MM.1S (cell line): Measurements from ENCODE around the gene DPH2.

ENCODE experiments used
- DNase-seq: peaks from one replicate; pipeline ENCODE4 v3.0.0-alpha.2; 2015
- H2AFZ ChIP-seq: fragments of 300-600 bp; sonication (generic); 2 replicates; pipeline ENCODE4 v1.6.0; 2016; ENCODE audit warnings: antibody characterized with exemption, low read length
- H3F3A ChIP-seq: fragments of 300-600 bp; sonication (generic); 2 replicates; pipeline ENCODE4 v1.6.1; 2016; ENCODE audit warnings: mild to moderate bottlenecking, antibody characterized with exemption, low read length, moderate library complexity, mixed read lengths; ENCODE audit not compliant: insufficient read depth
- H3K27ac ChIP-seq: fragments of 300-600 bp; sonication (generic); 2 replicates; pipeline ENCODE4 v1.5.1; 2016; ENCODE audit warnings: mild to moderate bottlenecking, low read length
- H3K27me3 ChIP-seq: fragments of 300-600 bp; sonication (generic); replicated peaks from 2 replicates; pipeline ENCODE4 v1.6.0; 2016; ENCODE audit warnings: low read length; ENCODE audit not compliant: insufficient read depth
- H3K36me3 ChIP-seq: fragments of 300-600 bp; sonication (generic); replicated peaks from 2 replicates; pipeline ENCODE4 v1.6.1; 2016; ENCODE audit warnings: mild to moderate bottlenecking, low read length, mixed read lengths; ENCODE audit not compliant: insufficient read depth
- H3K4me1 ChIP-seq: fragments of 300-600 bp; sonication (generic); 2 replicates; pipeline ENCODE4 v1.6.1; 2016; ENCODE audit warnings: low read length, mixed read lengths
- H3K4me2 ChIP-seq: fragments of 300-600 bp; sonication (generic); 2 replicates; pipeline ENCODE4 v1.6.0; 2016; ENCODE audit warnings: low read depth, low read length
- H3K4me3 ChIP-seq: fragments of 300-600 bp; sonication (generic); 2 replicates; pipeline ENCODE4 v1.5.1; 2016; ENCODE audit warnings: low read length, mixed read lengths
- H3K79me2 ChIP-seq: fragments of 300-600 bp; sonication (generic); 2 replicates; pipeline ENCODE4 v1.6.1; 2016; ENCODE audit warnings: mixed run types, low read length, mixed read lengths
- H3K9ac ChIP-seq: fragments of 300-600 bp; sonication (generic); 2 replicates; pipeline ENCODE4 v1.6.1; 2016; ENCODE audit warnings: low read length, mixed read lengths
- H3K9me2 ChIP-seq: fragments of 300-600 bp; sonication (generic); replicated peaks from 2 replicates; pipeline ENCODE4 v1.6.1; 2016; ENCODE audit warnings: mild to moderate bottlenecking, low read length, mixed read lengths; ENCODE audit not compliant: insufficient read depth
- H3K9me3 ChIP-seq: fragments of 300-600 bp; sonication (generic); replicated peaks from 2 replicates; pipeline ENCODE4 v1.6.1; 2016; ENCODE audit warnings: mild to moderate bottlenecking, low read length, mixed read lengths; ENCODE audit not compliant: insufficient read depth
- H4K20me1 ChIP-seq: fragments of 300-600 bp; sonication (generic); 2 replicates; pipeline ENCODE4 v1.6.1; 2016; ENCODE audit warnings: mild to moderate bottlenecking, low read length, moderate library complexity, mixed read lengths; ENCODE audit not compliant: insufficient read depth
- EZH2 ChIP-seq: fragments of 300-600 bp; sonication (generic); optimal IDR thresholded peaks from 2 replicates; pipeline ENCODE3; 2017; ENCODE audit warnings: low read depth, mild to moderate bottlenecking, antibody characterized with exemption, low read length, mixed read lengths
- EZH2phosphoT487 ChIP-seq: fragments of 300-600 bp; sonication (generic); IDR thresholded peaks from 2 replicates; pipeline ENCODE4 v1.6.1; 2018; ENCODE audit warnings: antibody characterized with exemption, low read length
- TF ChIP-seq, protein P1 (sequence below): fragments of 300-600 bp; sonication (generic); IDR thresholded peaks from 2 replicates; pipeline ENCODE4 v1.5.1; 2016; ENCODE audit warnings: antibody characterized with exemption, low read length, mixed read lengths

The DPH2 gene

GRCh38 chr1:44020464-44020863 lies 50.7 kb downstream of the DPH2 start:
- no peak overlapping the region for H3K27ac ChIP-seq
- no peaks in the 10 kb centered on the region for H3K36me3 ChIP-seq
- no peak for DNase-seq
- H3K79me2 ChIP-seq, result no peaks in the 10 kb centered on the region
- no peaks in the 10 kb centered on the region for H3K4me1 ChIP-seq
- H3K4me2 ChIP-seq, result no peak overlapping the region
- no peak overlapping the region for H3K9ac ChIP-seq
- H3K4me3 ChIP-seq, result no peak overlapping the region
- no peaks in the 10 kb centered on the region for H4K20me1 ChIP-seq
- TF ChIP-seq EZH2 (no peak), EZH2phosphoT487 (no peak)
- TF ChIP-seq, protein P1, sequence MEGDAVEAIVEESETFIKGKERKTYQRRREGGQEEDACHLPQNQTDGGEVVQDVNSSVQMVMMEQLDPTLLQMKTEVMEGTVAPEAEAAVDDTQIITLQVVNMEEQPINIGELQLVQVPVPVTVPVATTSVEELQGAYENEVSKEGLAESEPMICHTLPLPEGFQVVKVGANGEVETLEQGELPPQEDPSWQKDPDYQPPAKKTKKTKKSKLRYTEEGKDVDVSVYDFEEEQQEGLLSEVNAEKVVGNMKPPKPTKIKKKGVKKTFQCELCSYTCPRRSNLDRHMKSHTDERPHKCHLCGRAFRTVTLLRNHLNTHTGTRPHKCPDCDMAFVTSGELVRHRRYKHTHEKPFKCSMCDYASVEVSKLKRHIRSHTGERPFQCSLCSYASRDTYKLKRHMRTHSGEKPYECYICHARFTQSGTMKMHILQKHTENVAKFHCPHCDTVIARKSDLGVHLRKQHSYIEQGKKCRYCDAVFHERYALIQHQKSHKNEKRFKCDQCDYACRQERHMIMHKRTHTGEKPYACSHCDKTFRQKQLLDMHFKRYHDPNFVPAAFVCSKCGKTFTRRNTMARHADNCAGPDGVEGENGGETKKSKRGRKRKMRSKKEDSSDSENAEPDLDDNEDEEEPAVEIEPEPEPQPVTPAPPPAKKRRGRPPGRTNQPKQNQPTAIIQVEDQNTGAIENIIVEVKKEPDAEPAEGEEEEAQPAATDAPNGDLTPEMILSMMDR, result no peak
- no peak overlapping the region for H2AFZ ChIP-seq
- H3F3A ChIP-seq, result no peaks in the 10 kb centered on the region
- no peaks in the 10 kb centered on the region for H3K27me3 ChIP-seq
- no peaks in the 10 kb centered on the region for H3K9me2 ChIP-seq
- no peaks in the 10 kb centered on the region for H3K9me3 ChIP-seq

DNA sequence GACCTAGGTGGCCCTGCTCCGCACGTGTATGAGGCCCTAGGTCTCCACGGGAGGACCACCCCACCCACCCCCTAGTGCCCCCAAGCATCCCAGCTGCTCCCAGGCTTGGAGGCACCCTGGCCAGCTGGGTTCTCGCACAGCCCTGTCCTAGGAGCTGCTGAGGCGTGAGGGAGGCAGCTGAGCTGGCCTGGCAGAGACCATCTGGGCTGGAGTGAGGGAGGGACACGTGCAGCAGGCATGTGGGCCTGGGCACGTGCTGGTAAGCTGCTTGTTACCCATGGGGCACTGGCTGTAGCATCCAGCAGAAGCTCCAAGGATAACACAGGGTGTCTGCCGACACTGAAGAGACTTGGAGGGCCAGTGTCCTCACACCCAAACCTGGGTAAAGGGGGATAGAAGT lies 51.3 kb downstream of the DPH2 start:
- no peak overlapping the region for H3K4me2 ChIP-seq
- H3K27me3 ChIP-seq, result no peaks in the 10 kb centered on the region
- H3K4me1 ChIP-seq, result peaks cover 5% of the 10 kb centered on the region
- H3K4me3 ChIP-seq, result no peak overlapping the region
- H3F3A ChIP-seq, result no peaks in the 10 kb centered on the region
- no peaks in the 10 kb centered on the region for H3K9me3 ChIP-seq
- H3K36me3 ChIP-seq, result no peaks in the 10 kb centered on the region
- no peak overlapping the region for H2AFZ ChIP-seq
- TF ChIP-seq EZH2phosphoT487, result no peak
- TF ChIP-seq EZH2, result no peak
- TF ChIP-seq, protein P1, result no peak
- no peaks in the 10 kb centered on the region for H3K9me2 ChIP-seq
- DNase-seq, result no peak
- H4K20me1 ChIP-seq, result no peaks in the 10 kb centered on the region
- H3K27ac ChIP-seq, result no peak overlapping the region
- no peak overlapping the region for H3K9ac ChIP-seq
- H3K79me2 ChIP-seq, result no peaks in the 10 kb centered on the region

DNA sequence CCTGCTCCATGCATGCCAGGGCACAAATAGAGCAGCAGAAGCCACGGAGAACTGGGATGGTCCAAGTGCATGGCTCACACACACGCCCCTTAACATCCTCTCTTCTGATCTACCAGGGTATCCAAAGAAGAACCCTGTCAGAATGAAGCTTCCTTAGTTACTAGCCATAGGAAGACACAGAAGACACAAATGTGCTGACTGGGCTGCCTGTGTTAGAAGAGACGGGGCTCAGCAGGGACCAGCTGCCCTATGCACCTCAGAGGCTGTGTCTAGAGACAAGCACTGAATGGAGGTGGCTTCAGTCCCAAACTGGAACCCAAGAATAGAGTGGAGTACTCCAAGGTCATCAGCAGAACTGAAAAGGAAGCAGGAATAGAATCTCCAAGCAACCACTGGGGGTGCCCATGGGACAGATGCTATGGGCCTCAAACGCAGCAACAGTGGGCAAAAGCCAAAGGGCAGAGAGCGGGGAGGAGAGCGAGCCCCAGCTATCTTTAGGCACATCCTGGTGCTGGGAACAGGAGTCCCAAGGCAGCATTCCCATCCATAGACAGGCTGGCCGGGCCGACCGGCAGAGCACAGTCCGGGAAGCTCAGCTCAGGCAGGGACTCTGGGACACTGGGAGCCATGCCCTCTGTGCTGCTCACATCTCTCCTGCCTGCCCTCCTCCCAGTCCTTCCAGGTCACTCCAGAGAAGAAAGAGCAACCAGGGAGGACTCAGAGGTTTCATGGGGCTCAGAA lies 51.9 kb downstream of the DPH2 start:
- TF ChIP-seq EZH2phosphoT487 (no peak), EZH2 (no peak)
- TF ChIP-seq, protein P1, result no peak
- H2AFZ ChIP-seq, result no peak overlapping the region
- no peaks in the 10 kb centered on the region for H4K20me1 ChIP-seq
- no peaks in the 10 kb centered on the region for H3K36me3 ChIP-seq
- H3K27ac ChIP-seq, result no peak overlapping the region
- H3K9ac ChIP-seq, result no peak overlapping the region
- no peaks in the 10 kb centered on the region for H3K9me3 ChIP-seq
- H3F3A ChIP-seq, result no peaks in the 10 kb centered on the region
- H3K4me1 ChIP-seq, result peaks cover 6% of the 10 kb centered on the region
- no peaks in the 10 kb centered on the region for H3K79me2 ChIP-seq
- H3K4me2 ChIP-seq, result no peak overlapping the region
- H3K9me2 ChIP-seq, result no peaks in the 10 kb centered on the region
- no peak overlapping the region for H3K4me3 ChIP-seq
- no peak for DNase-seq
- no peaks in the 10 kb centered on the region for H3K27me3 ChIP-seq
